Osteoblast (primary cell): Measurements from ENCODE around the gene TBC1D5. TPM values are rescaled to one million over a fixed set of nuclear protein-coding genes. Genes with fewer than 3 reads are reported as not detected.

Experiments used
- DNase-seq: peaks from one replicate; pipeline ENCODE4 v3.0.0; 2011; ENCODE audit warnings: low spot score, mixed read lengths; ENCODE audit not compliant: insufficient read length; ENCODE audit errors: missing footprints
- H2AFZ ChIP-seq: 2 replicates; pipeline ENCODE4 v1.6.0; 2011; ENCODE audit warnings: mild to moderate bottlenecking, low read length
- H3K27ac ChIP-seq: 2 replicates; pipeline ENCODE4 v1.5.1; 2011; ENCODE audit warnings: mild to moderate bottlenecking, low read depth, low read length, moderate library complexity
- H3K27me3 ChIP-seq: 2 replicates; pipeline ENCODE4 v1.6.0; 2012; ENCODE audit warnings: mild to moderate bottlenecking, control low read depth, inconsistent platforms, low read length, moderate library complexity; ENCODE audit not compliant: insufficient read depth
- H3K36me3 ChIP-seq: 2 replicates; pipeline ENCODE4 v1.5.1; 2011; ENCODE audit warnings: mild to moderate bottlenecking, low read length, control low read depth, moderate library complexity; ENCODE audit not compliant: insufficient read depth
- H3K4me1 ChIP-seq: 2 replicates; pipeline ENCODE4 v1.5.1; 2011; ENCODE audit warnings: mild to moderate bottlenecking, low read length, control low read depth, moderate library complexity; ENCODE audit not compliant: insufficient read depth
- H3K4me2 ChIP-seq: 2 replicates; pipeline ENCODE4 v1.6.0; 2011; ENCODE audit warnings: mild to moderate bottlenecking, low read length; ENCODE audit not compliant: insufficient read depth
- H3K4me3 ChIP-seq: fragments of 200-600 bp; sonication (generic); 3 replicates; pipeline ENCODE4 v1.5.1; 2012; ENCODE audit warnings: mild to moderate bottlenecking, low read length, inconsistent platforms; ENCODE audit not compliant: insufficient read depth
- H3K79me2 ChIP-seq: 2 replicates; pipeline ENCODE4 v1.6.0; 2012; ENCODE audit warnings: mild to moderate bottlenecking, low read length, control low read depth, inconsistent platforms; ENCODE audit not compliant: insufficient read depth
- H3K9me3 ChIP-seq: 2 replicates; pipeline ENCODE4 v1.5.1; 2011; ENCODE audit warnings: low read depth, low read length, control low read depth
- H4K20me1 ChIP-seq: 2 replicates; pipeline ENCODE4 v1.6.0; 2012; ENCODE audit warnings: mild to moderate bottlenecking, low read length, control low read depth; ENCODE audit not compliant: insufficient read depth
- CTCF ChIP-seq: IDR thresholded peaks from 2 replicates; pipeline ENCODE4 v1.5.1; 2011; ENCODE audit warnings: mild to moderate bottlenecking, low read depth, low read length, moderate library complexity; ENCODE audit errors: extremely low read depth
- total RNA-seq: library from RNA; depleted of rRNA; stranded (reverse); fragments of >200 nt; gene quantifications from 2 replicates; pipeline ENCODE4 v1.2.3, GENCODE V29; 2012

The TBC1D5 gene
- total RNA-seq, 1 donor: 117 TPM

DNA sequence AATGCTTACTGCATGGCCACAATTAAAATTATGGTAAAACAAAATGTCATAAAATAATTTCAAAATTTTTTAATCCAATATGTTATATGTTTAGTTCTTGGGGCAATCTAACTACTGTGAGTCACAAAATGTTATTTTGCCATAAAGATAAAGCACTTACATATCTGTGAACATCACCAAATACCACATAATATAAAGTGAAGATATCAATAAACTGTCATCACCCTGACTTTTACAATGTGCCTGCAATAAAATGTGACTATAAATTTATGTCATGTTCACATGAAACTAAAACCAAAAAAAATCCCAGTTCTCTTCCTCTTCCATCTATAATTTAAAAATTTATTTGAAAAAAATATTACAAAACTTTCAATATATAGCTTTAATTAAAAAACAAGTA lies 191.8 kb downstream of the TBC1D5 start:
- Histone ChIP-seq H3K27ac (no peak overlapping the region), H3K36me3 (no peaks in the 10 kb centered on the region), H2AFZ (no peak overlapping the region), H3K4me2 (no peak overlapping the region), H3K9me3 (no peaks in the 10 kb centered on the region), H4K20me1 (no peaks in the 10 kb centered on the region), H3K4me3 (no peak overlapping the region), H3K79me2 (no peaks in the 10 kb centered on the region), H3K27me3 (no peaks in the 10 kb centered on the region), H3K4me1 (no peaks in the 10 kb centered on the region)
- no peak for TF ChIP-seq CTCF
- DNase-seq: no peak

DNA sequence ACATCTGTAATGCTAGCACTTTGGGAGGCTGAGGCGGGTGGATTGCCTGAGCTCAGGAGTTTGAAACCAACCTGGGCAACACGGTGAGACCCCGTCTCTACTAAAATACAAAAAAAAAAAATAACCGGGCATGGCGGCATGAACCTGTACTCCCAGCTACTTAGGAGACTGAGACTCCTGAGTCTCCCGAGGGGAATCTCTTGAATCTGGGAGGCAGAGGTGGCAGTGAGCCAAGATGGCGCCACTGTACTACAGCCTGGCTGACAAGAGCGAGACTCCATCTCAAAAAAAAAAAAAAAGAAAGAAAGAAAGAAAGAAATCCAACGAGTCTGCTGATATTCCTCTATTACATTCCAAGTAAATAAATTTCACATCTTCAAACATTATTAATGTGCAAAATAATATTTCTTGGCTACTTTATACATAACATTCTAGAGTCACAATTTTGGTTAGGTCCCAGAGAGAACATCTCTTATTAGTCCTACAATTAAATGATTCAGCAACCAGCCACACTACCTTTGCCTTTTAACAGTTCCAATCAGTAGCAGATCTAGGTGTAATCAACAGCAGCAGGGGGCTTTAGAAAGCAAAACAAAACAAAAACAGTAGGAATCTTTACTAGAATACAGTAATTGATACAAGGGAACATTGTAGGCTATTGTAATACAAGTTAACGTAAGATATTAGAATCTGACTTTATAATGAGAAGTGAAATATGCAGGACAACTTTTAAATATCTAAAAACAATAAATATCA lies 195.8 kb downstream of the TBC1D5 start:
- no peak for DNase-seq
- Histone ChIP-seq H3K27me3 (no peaks in the 10 kb centered on the region), H3K27ac (no peak overlapping the region), H3K4me2 (no peak overlapping the region), H3K4me3 (no peak overlapping the region), H2AFZ (no peak overlapping the region), H3K9me3 (no peaks in the 10 kb centered on the region), H3K36me3 (no peaks in the 10 kb centered on the region), H4K20me1 (no peaks in the 10 kb centered on the region), H3K79me2 (no peaks in the 10 kb centered on the region), H3K4me1 (no peaks in the 10 kb centered on the region)
- no peak for TF ChIP-seq CTCF

DNA sequence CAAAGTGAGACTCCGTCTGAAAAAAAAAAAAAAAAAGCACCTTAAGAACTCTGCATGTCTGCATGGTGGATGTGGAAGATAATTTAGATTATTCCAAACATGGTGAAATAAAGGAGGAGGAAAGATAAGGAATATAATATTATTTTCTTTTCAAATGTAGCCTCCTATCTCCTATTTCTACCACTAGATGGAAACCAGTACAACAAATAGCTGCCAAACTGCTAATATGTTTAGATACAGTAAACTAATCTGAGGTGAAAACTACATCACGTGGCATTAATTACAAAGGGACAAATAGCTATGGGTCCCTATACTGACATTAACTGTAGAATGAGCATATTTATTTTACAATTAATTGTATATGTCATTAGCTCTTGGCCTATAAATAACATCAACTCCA lies 197.8 kb downstream of the TBC1D5 start:
- H3K4me3 ChIP-seq: no peak overlapping the region
- no peaks in the 10 kb centered on the region for H3K79me2 ChIP-seq
- H3K4me1 ChIP-seq: no peaks in the 10 kb centered on the region
- H3K27ac ChIP-seq: no peak overlapping the region
- H3K9me3 ChIP-seq: no peaks in the 10 kb centered on the region
- H3K36me3 ChIP-seq: no peaks in the 10 kb centered on the region
- H2AFZ ChIP-seq: no peak overlapping the region
- no peaks in the 10 kb centered on the region for H3K27me3 ChIP-seq
- DNase-seq: no peak
- H4K20me1 ChIP-seq: no peaks in the 10 kb centered on the region
- peak; percentile 44 for TF ChIP-seq CTCF
- H3K4me2 ChIP-seq: no peak overlapping the region

- no peaks in the 10 kb centered on the region for H4K20me1 ChIP-seq
- DNase-seq: no peak
- no peak for TF ChIP-seq CTCF
- no peak overlapping the region for H3K4me2 ChIP-seq
- no peak overlapping the region for H3K4me3 ChIP-seq
- no peak overlapping the region for H3K27ac ChIP-seq
- no peaks in the 10 kb centered on the region for H3K9me3 ChIP-seq
- no peaks in the 10 kb centered on the region for H3K4me1 ChIP-seq
- no peaks in the 10 kb centered on the region for H3K27me3 ChIP-seq
- no peak overlapping the region for H2AFZ ChIP-seq
- H3K36me3 ChIP-seq: no peaks in the 10 kb centered on the region
- no peaks in the 10 kb centered on the region for H3K79me2 ChIP-seq
Measured at GRCh38 chr3:17542591-17542990, 199.8 kb downstream of the TBC1D5 start.
